ENCODE data around the gene PTPN4.

GRCh38 chr2:119823734-119824334 lies 64.1 kb downstream of the PTPN4 start:
- TF ChIP-seq CTCF (conservative IDR thresholded peaks at IDR 0.05; ENCODE audit: low read depth in 2 of 2) (peak; percentile 66 to 78), POLR2AphosphoS5 (IDR thresholded peaks at IDR 0.05; ENCODE audit: low read depth) (no peak), EZH2phosphoT487 (IDR thresholded peaks at IDR 0.05; ENCODE audit: unreplicated experiment) (no peak), ZNF114 (CRISPR knock-in tag; IDR thresholded peaks at IDR 0.05) (no peak), EZH2 (IDR thresholded peaks at IDR 0.05; ENCODE audit: low read depth, unreplicated experiment) (no peak), JUNB (IDR thresholded peaks at IDR 0.05; ENCODE audit: unreplicated experiment) (no peak)
- TF ChIP-seq, protein P1, sequence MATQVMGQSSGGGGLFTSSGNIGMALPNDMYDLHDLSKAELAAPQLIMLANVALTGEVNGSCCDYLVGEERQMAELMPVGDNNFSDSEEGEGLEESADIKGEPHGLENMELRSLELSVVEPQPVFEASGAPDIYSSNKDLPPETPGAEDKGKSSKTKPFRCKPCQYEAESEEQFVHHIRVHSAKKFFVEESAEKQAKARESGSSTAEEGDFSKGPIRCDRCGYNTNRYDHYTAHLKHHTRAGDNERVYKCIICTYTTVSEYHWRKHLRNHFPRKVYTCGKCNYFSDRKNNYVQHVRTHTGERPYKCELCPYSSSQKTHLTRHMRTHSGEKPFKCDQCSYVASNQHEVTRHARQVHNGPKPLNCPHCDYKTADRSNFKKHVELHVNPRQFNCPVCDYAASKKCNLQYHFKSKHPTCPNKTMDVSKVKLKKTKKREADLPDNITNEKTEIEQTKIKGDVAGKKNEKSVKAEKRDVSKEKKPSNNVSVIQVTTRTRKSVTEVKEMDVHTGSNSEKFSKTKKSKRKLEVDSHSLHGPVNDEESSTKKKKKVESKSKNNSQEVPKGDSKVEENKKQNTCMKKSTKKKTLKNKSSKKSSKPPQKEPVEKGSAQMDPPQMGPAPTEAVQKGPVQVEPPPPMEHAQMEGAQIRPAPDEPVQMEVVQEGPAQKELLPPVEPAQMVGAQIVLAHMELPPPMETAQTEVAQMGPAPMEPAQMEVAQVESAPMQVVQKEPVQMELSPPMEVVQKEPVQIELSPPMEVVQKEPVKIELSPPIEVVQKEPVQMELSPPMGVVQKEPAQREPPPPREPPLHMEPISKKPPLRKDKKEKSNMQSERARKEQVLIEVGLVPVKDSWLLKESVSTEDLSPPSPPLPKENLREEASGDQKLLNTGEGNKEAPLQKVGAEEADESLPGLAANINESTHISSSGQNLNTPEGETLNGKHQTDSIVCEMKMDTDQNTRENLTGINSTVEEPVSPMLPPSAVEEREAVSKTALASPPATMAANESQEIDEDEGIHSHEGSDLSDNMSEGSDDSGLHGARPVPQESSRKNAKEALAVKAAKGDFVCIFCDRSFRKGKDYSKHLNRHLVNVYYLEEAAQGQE (IDR thresholded peaks at IDR 0.05; ENCODE audit: unreplicated experiment) = no peak

Measured in GM23338 (cell line).